GM19467 (cell line): Measurements from ENCODE around the gene RAB28.

Experiments used
- ATAC-seq: cut with Tn5 transposase; IDR thresholded peaks from one replicate; pipeline ENCODE4 v1.9.1; 2021; ENCODE audit warnings: mild to moderate bottlenecking, moderate library complexity; ENCODE audit not compliant: unreplicated experiment

Gene RAB28

GRCh38 chr4:13511101-13511500 lies 27.0 kb upstream of the RAB28 start:
- no peak for ATAC-seq

- ATAC-seq = no peak
These were observed 25.3 kb upstream of the RAB28 start for GRCh38 chr4:13509442-13509841.

- ATAC-seq = no peak
These were observed 20.2 kb upstream of the RAB28 start for GRCh38 chr4:13504374-13504773.

GRCh38 chr4:13498469-13498868 lies 14.3 kb upstream of the RAB28 start:
- ATAC-seq = no peak

DNA sequence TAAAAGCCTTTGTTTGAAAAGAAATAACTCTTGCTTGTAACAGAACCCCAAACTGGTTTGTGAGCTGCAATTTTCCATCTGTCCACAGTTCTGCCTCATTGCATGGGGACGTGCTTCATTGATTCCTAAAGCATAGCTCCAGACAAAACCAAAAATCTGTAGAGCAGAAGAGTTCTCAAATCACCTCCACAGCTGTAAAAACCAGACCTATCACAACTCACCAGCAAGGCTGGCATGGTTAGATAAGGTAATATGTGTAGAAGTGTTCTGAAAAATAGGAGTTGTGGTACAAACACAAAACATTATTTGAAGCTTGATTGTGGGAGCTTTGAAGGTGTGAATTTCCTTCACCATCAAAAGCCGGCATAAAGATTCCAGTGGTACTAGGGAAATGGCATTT lies 12.5 kb upstream of the RAB28 start:
- ATAC-seq = no peak

GRCh38 chr4:13495753-13496152 lies 11.6 kb upstream of the RAB28 start:
- ATAC-seq = no peak

- no peak for ATAC-seq
These were observed 9.7 kb upstream of the RAB28 start for GRCh38 chr4:13493793-13494192.

- no peak for ATAC-seq
These were observed 8.6 kb upstream of the RAB28 start for GRCh38 chr4:13492747-13493146.

GRCh38 chr4:13484749-13485221 lies 645 bp upstream of the RAB28 start:
- peak; percentile 30 for ATAC-seq

GRCh38 chr4:13483768-13484121 lies 395 bp downstream of the RAB28 start:
- ATAC-seq = peak; percentile 19

DNA sequence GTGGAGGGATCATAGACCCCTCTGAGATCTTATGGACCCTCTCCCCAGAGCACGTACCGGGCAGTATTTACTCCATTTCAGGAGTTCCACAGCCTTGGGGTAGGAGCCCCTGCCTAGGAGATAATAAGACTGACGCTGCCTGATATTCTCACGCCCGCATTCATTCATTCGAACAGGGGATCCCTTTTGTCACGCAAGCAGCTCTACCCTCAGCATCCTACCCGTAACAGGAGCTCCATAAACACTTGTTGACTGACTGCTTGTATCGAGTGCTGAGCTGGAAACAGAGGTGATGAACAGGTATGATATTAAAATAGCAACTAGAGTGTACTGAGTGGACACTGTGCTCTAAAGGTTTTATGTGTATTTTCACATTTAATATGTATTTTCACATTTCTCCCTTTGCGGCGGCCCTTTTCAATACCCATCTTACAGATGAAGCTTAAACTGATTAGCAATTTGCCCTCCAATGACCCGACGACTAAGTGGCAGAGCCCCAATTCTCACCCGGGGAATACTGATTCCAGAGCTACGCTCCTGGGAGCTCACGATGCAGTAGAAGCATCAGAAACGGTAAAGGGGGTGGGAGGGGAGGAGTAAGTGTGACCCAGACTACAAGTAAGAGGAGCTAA lies 888 bp downstream of the RAB28 start:
- peak; percentile 2 for ATAC-seq

DNA sequence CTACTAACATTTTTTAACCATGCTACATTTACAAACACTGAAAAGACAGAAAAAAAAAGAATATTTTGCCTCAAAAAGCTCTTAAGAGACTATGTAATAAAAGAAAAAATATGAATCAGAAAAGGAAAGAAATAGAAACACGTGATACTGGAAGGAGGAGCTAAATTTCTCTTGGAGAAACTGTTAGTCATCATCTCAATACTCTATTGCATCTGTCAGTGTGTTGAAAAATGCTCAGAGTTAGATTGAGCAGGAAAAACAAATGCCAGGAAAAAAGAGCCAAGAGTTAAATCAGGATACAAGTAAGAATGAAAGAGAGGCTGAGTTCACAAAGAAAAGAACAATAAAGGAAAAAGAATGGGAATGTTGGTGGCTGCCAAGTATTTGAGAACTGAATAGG lies 2.6 kb downstream of the RAB28 start:
- ATAC-seq = no peak

DNA sequence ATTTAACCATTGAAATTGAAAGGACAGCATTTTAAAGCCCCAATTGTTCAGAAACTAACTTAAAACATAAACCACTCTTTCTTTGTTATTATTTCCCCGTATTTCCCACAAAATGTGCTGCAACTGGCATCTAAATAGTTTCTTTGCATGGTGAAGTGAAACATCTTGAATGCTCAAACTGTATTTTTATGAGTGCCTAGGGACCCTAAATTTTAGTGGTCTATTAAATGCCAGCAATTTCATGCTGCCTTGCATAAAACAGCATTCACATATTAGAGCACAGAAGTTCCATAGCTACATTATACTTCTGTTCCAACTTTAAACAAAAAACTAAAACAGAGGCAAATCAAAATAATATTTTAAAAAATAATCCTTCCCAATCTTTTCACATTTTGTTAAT lies 5.4 kb downstream of the RAB28 start:
- ATAC-seq = no peak

GRCh38 chr4:13478131-13478530 lies 6.0 kb downstream of the RAB28 start:
- no peak for ATAC-seq

DNA sequence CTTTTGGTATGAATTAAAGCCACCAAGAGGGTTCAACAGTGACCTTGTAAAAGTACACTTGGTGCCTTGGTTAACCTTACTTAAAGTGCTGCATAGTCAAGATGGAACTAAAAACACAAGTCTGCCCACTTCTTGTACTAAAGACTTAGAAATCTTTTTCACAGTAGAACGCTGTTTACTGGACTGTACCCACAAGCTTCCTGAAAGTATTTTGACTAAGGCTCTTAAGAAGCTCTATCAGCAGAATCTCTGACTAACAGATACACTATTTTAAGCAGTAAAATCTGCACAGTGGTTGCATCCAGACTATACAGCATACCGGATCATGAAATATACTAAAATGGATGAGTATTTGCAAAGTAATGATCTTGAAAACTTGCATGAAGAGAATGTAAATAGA lies 7.2 kb downstream of the RAB28 start:
- ATAC-seq = no peak

DNA sequence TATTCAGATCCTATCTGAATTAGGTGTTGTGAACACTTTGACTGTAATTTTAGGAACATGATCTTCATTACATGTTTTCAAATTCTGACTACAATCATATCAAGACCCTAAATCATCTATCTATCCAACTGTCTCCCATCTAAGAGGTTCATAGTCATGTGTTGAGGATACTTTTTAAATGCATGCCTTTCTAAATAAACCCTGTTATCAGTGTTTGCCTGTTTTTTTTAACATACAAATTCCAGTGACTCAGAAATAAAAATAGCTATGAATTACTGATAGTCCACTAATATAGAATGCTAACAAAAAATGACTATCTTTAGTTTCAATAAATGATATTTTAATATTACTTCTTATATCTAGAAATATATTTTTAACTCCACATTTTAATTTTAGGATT lies 8.0 kb downstream of the RAB28 start:
- no peak for ATAC-seq

GRCh38 chr4:13471400-13471799 lies 12.7 kb downstream of the RAB28 start:
- no peak for ATAC-seq

DNA sequence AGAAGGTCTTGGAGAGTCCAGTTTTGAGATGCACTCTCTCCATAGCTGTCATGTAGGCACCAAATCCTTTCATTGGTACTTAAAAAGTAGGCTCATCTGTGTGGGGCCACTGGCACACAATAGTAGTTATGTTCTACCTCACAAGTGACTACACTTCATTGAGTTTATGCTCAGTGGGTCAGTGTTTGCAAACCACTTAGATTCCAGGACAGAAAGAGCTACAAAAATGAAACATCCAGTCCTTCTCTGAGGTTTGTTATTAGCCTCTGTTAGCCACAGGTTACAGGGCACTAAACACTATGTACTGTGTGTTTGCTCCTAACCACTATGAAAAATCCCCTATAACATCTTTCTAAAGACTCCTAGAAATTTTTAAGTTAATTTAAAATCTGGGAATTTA lies 13.8 kb downstream of the RAB28 start:
- ATAC-seq = no peak

DNA sequence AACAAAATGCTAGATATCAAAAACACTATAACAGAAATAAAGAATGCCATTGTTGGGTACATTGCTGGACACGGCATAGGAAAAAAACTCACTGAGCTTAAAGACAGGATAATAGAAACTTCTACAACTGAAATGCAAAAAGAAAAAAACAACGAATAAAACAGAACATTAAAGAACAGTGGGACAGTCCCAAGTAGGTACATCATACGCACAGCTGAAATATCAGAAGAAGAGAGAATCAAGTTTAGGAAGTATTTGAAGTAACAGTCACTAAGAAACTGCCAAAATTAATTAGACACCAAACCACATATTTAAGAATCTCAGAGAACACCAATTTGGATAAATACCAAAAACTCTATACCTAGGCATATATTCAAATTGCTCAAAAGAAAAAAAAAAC lies 19.2 kb downstream of the RAB28 start:
- no peak for ATAC-seq

DNA sequence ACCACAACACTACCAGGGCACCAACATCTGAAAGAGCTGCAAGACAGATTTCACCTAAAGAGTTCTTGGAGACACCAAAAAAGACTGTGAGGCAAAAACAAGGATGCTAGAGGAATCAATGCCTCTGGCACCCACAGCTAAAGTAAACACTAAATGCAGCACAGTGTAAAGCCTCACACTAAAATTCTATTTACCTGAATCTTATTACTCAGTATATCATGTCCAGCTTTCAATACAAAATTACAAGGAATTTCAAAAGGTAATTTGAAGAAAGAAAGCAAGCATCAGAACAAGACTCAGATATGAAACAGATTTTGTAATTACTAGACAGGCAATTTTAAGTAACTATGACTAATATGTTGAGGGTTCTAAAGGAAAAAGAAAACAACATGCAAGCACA lies 19.6 kb downstream of the RAB28 start:
- no peak for ATAC-seq

GRCh38 chr4:13461191-13461905 lies 22.8 kb downstream of the RAB28 start:
- ATAC-seq = no peak

- no peak for ATAC-seq
These were observed 28.7 kb downstream of the RAB28 start for GRCh38 chr4:13455411-13455810.

GRCh38 chr4:13454786-13455185 lies 29.4 kb downstream of the RAB28 start:
- ATAC-seq = no peak
